GM19351 (cell line): ENCODE results near the gene SLC16A3.
A peak's percentile ranks its signal among the peaks of the same experiment; 100 is the strongest.
"Not testable (repeated sequence)": the region's sequence is repeated elsewhere in the genome, so short reads cannot be mapped to it uniquely, and the experiment has no call there.

Source experiments
- ATAC-seq: cut with Tn5 transposase; IDR thresholded peaks from one replicate; pipeline ENCODE4 v1.9.1; 2021; ENCODE audit warnings: mild to moderate bottlenecking, moderate library complexity; ENCODE audit not compliant: unreplicated experiment

The SLC16A3 gene

GRCh38 chr17:82203920-82204319, 24.9 kb upstream of the SLC16A3 start:
- ATAC-seq: no peak

- no peak for ATAC-seq
Measured at GRCh38 chr17:82204831-82205719, 23.8 kb upstream of the SLC16A3 start.

- no peak for ATAC-seq
Measured at GRCh38 chr17:82205720-82206508, 22.9 kb upstream of the SLC16A3 start.

GRCh38 chr17:82210655-82211054, 18.2 kb upstream of the SLC16A3 start:
- ATAC-seq: not testable (repeated sequence)

- ATAC-seq: peak; percentile 63
Measured at GRCh38 chr17:82212331-82213250, 16.3 kb upstream of the SLC16A3 start, which contains the start of gene CCDC57. CCDC57 (minus strand) TSS chr17:82212842; CDS start chr17:82201944, 10,898 bp downstream.

GRCh38 chr17:82213251-82214011, 15.4 kb upstream of the SLC16A3 start:
- peak; percentile 12 for ATAC-seq

- no peak for ATAC-seq
Measured at GRCh38 chr17:82214012-82214628, 14.7 kb upstream of the SLC16A3 start.

- no peak for ATAC-seq
Measured at GRCh38 chr17:82215095-82215971, 13.5 kb upstream of the SLC16A3 start.

GRCh38 chr17:82215972-82216300, 12.9 kb upstream of the SLC16A3 start:
- ATAC-seq: no peak

- no peak for ATAC-seq
Measured at GRCh38 chr17:82216301-82217119, 12.3 kb upstream of the SLC16A3 start.

GRCh38 chr17:82217120-82217529, 11.7 kb upstream of the SLC16A3 start:
- no peak for ATAC-seq

- ATAC-seq: no peak
Measured at GRCh38 chr17:82217530-82218204, 11.2 kb upstream of the SLC16A3 start.

GRCh38 chr17:82218349-82219075, 10.3 kb upstream of the SLC16A3 start:
- ATAC-seq: no peak

- ATAC-seq: no peak
Measured at GRCh38 chr17:82219083-82219482, 9.8 kb upstream of the SLC16A3 start.

- no peak for ATAC-seq
Measured at GRCh38 chr17:82219753-82220709, 8.8 kb upstream of the SLC16A3 start.
